ENCODE data around the gene DNAH14.

GRCh38 chr1:225361176-225361575 is 431.7 kb downstream of the DNAH14 start:
- TF ChIP-seq CTCF (IDR thresholded peaks at IDR 0.05; ENCODE audit: poor library complexity), result no peak
- TF ChIP-seq EZH2 (IDR thresholded peaks at IDR 0.05; ENCODE audit: borderline replicate concordance), result no peak
